Neutrophil (primary cell): Measurements from ENCODE around the gene VTN.
A peak's percentile ranks its signal among the peaks of the same experiment; 100 is the strongest.

Source experiments
- H3K27ac ChIP-seq: fragments of 200-600 bp; sonication (generic); 2 replicates; pipeline ENCODE4 v1.5.1; 2016; ENCODE audit warnings: mild to moderate bottlenecking, moderate library complexity
- H3K27me3 ChIP-seq: fragments of 200-600 bp; sonication (generic); 2 replicates; pipeline ENCODE4 v1.6.0; 2016; ENCODE audit warnings: mild to moderate bottlenecking
- H3K36me3 ChIP-seq: fragments of 200-600 bp; sonication (generic); 2 replicates; pipeline ENCODE4 v1.5.1; 2017
- H3K4me1 ChIP-seq, 2 experiments: fragments of 200-600 bp in 1 of 2; sonication (generic) in 1 of 2; 1 replicate in 1 of 2; 2 replicates in 1 of 2; pipeline versions ENCODE4 v1.5.1 to v1.6.1; 2013 to 2016; ENCODE audit warnings: low read depth in 1 of 2, low read length in 1 of 2, mild to moderate bottlenecking in 1 of 2, moderate library complexity in 1 of 2; ENCODE audit not compliant: control insufficient read depth in 1 of 2, insufficient read depth in 1 of 2
- H3K4me3 ChIP-seq, 2 experiments: fragments of 200-600 bp in 1 of 2; sonication (generic) in 1 of 2; 1 replicate in 1 of 2; 2 replicates in 1 of 2; pipeline ENCODE4 v1.5.1; 2013 to 2016; ENCODE audit warnings: low read depth in 1 of 2, low read length in 1 of 2, mild to moderate bottlenecking in 1 of 2, moderate library complexity in 1 of 2
- H3K9me3 ChIP-seq: fragments of 200-600 bp; sonication (generic); 2 replicates; pipeline ENCODE4 v1.5.1; 2016
- CTCF ChIP-seq: fragments of 200-600 bp; sonication (generic); IDR thresholded peaks from 2 replicates; pipeline ENCODE4 v1.5.1; 2016; ENCODE audit warnings: antibody characterized with exemption

The VTN gene

DNA sequence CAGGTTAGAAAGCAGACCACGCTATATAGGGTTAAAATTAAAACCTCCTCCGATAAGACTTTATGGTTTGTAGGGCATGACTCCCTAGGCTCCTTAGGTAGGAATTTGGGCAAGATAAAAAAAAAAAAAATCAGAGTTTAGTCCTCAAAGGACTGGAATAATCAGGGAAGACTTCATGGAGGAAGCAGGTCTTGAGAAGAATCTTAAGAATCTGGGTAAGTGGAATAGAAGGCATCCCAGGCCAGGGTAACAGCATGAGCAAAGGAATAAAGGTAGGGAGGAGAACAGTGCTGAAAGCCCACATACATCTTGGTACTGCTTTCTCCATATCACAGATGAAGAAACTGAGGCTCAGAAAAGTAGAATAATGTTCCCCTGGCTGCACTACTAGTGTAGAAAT lies 20.5 kb upstream of the VTN start:
- no peak for TF ChIP-seq CTCF
- Histone ChIP-seq H3K9me3 (no peaks in the 10 kb centered on the region), H3K36me3 (no peaks in the 10 kb centered on the region)

GRCh38 chr17:28390141-28390540 lies 20.0 kb upstream of the VTN start:
- Histone ChIP-seq H3K4me1 (peaks cover 0 to 6% of the 10 kb centered on the region in 2 experiments), H3K9me3 (no peaks in the 10 kb centered on the region), H3K4me3 (no peak overlapping the region), H3K36me3 (no peaks in the 10 kb centered on the region), H3K27ac (no peak overlapping the region), H3K27me3 (peaks cover 7% of the 10 kb centered on the region)
- no peak for TF ChIP-seq CTCF

More for the DNA sequence above, 20.5 kb upstream of the VTN start:
- Histone ChIP-seq H3K27ac (no peak overlapping the region), H3K4me3 (no peak overlapping the region), H3K27me3 (peaks cover 2% of the 10 kb centered on the region), H3K4me1 (peaks cover 0 to 2% of the 10 kb centered on the region in 2 experiments)

DNA sequence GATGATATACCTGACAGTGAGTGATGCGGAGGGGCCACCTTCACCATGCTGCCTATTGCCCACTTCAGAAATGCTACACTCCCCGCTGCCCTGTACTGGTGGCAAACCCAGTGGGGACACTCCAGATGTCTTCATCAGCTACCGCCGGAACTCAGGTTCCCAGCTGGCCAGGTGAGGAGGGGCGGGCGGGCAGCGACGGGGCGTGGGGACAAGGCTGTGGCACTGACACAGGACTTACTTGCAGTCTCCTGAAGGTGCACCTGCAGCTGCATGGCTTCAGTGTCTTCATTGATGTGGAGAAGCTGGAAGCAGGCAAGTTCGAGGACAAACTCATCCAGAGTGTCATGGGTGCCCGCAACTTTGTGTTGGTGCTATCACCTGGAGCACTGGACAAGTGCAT lies 18.0 kb upstream of the VTN start:
- Histone ChIP-seq H3K36me3 (no peaks in the 10 kb centered on the region), H3K4me1 (peaks cover 6 to 17% of the 10 kb centered on the region in 2 experiments), H3K27ac (no peak overlapping the region), H3K4me3 (no peak overlapping the region), H3K9me3 (no peaks in the 10 kb centered on the region), H3K27me3 (peaks cover 27% of the 10 kb centered on the region)
- no peak for TF ChIP-seq CTCF

DNA sequence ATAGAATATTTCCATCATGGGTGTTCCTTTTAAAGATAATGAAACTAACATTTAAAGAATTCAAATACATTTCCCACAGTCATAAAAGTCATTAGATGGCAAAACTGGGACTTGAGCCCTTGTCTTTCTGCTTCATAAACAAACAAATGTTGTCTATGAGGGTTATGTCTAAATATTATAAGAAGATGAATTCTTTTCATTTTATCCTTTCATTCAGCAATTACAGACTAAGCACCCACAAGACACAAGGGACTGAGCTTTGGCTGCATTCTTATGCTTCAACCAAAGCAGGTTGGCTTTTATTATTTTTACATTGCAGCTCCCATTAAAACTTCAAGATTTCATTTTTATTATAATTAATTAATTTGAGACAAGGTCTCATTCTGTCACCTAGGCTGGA lies 16.3 kb upstream of the VTN start:
- Histone ChIP-seq H3K36me3 (no peaks in the 10 kb centered on the region), H3K4me3 (no peak overlapping the region), H3K9me3 (no peaks in the 10 kb centered on the region), H3K4me1 (peaks cover 7 to 20% of the 10 kb centered on the region in 2 experiments), H3K27me3 (peaks cover 44% of the 10 kb centered on the region), H3K27ac (no peak overlapping the region)
- no peak for TF ChIP-seq CTCF

GRCh38 chr17:28385406-28385805 lies 15.3 kb upstream of the VTN start:
- Histone ChIP-seq H3K9me3 (no peaks in the 10 kb centered on the region), H3K27ac (no peak overlapping the region), H3K36me3 (no peaks in the 10 kb centered on the region), H3K27me3 (peaks cover 54% of the 10 kb centered on the region), H3K4me1 (peaks cover 13 to 26% of the 10 kb centered on the region in 2 experiments), H3K4me3 (peak overlapping the region in 1 of 2 experiments; percentile 52)
- TF ChIP-seq CTCF, result no peak

- no peak overlapping the region for H3K27ac ChIP-seq
Measured at GRCh38 chr17:28385037-28385400, 14.9 kb upstream of the VTN start.

More at GRCh38 chr17:28385037-28385400, 14.9 kb upstream of the VTN start:
- peak overlapping the region in 1 of 2 experiments; percentile 52 for H3K4me3 ChIP-seq
- peaks cover 13 to 29% of the 10 kb centered on the region in 2 experiments for H3K4me1 ChIP-seq
- no peaks in the 10 kb centered on the region for H3K36me3 ChIP-seq
- H3K9me3 ChIP-seq, result no peaks in the 10 kb centered on the region
- no peak for TF ChIP-seq CTCF
- H3K27me3 ChIP-seq, result peaks cover 58% of the 10 kb centered on the region
